ENCODE data around the gene VSIG4.
A peak's percentile ranks its signal among the peaks of the same experiment; 100 is the strongest.
"Not testable (repeated sequence)": the region's sequence is repeated elsewhere in the genome, so short reads cannot be mapped to it uniquely, and the experiment has no call there.

Gene VSIG4, protein sequence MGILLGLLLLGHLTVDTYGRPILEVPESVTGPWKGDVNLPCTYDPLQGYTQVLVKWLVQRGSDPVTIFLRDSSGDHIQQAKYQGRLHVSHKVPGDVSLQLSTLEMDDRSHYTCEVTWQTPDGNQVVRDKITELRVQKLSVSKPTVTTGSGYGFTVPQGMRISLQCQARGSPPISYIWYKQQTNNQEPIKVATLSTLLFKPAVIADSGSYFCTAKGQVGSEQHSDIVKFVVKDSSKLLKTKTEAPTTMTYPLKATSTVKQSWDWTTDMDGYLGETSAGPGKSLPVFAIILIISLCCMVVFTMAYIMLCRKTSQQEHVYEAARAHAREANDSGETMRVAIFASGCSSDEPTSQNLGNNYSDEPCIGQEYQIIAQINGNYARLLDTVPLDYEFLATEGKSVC

DNA sequence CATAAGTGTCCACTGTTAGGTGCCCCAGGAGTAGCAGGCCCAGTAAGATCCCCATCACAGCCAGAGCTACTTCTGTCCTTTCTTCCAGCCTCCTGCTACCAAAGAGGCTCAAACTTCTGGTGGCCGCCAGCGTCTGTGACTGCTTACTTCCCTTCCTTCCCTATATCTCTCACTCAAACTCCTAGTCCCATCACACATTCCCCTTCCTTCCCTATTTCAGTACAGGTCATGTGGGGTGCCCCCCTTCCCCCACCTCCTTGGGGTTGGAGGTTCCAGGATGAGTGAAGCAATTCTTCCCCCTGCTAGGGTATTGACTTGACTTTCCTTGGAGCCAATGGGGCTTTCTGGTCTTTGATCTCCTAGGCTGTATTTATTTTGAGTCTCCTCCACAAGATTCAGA is at the start of gene VSIG4:
Gene VSIG4 (minus strand): TSS at position 137 of the 400 bp plus-strand sequence. CDS start 82 bp downstream, at position 55.
- no peak for DNase-seq (ENCODE audit: low read depth)

DNA sequence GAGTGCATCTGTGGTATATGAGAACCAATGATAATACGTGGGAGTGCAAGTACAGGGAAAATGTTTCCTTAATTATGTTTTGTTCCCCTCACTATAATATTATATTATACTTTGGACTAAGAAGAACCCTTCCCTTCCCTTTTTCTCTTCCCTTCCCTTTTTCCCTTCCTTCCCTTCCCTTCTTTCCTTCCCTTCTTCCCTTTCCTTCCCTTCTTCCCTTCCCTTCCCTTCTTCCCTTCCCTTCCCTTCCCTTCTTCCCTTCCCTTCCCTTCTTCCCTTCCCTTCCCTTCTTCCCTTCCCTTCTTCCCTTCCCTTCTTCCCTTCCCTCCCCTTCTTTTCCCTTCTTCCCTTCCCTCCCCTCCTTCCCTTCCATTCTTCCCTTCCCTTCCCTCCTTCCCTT is 36.9 kb upstream of the VSIG4 start:
- no peak for DNase-seq (ENCODE audit: low read depth)

GRCh38 chrX:66074920-66075879 is 35.3 kb upstream of the VSIG4 start:
- peak; percentile 12 for DNase-seq (ENCODE audit: low read depth)

DNA sequence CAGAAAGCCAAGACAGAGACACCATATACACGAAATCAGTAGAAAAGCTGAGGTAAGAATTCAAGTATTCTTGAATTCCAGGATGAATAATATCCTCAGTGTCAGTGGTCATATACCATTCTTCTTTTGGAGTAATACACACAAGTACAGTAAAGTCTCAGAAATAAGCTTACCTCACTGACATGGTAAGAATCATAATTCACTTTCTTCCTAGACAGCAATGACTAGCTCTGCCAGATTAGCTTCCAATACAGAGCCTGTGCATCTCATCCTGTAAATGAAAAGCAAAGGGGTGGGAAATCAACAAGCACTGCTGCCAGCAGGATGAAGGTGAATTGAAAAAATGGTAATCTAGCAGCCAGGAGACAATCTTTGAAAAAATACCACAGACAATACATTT is 31.2 kb upstream of the VSIG4 start:
- DNase-seq (ENCODE audit: low read depth), result no peak

GRCh38 chrX:66064261-66064660 is 24.4 kb upstream of the VSIG4 start:
- no peak for DNase-seq (ENCODE audit: low read depth)

- not testable (repeated sequence) for DNase-seq (ENCODE audit: low read depth)
Observed at GRCh38 chrX:66057019-66057418, 17.1 kb upstream of the VSIG4 start.

DNA sequence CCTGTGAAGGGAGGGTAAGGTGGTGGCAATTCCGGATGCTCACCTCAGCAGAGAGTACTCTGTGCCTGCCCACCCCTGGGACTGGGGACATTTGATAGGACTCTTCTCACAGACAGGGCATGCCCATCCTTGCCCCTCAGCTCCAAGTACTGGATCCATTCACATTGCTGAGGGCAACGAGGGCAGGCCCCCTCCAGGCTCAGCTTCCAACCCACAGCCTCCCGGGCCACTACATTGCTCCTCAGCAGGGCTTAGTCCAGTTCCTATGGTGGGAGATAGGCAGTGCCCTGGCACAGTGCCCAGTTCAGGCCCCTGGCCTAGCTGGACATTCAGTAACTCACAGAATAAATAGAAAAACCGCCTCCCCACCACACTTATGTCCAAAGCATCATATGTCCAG is 15.1 kb upstream of the VSIG4 start:
- no peak for DNase-seq (ENCODE audit: low read depth)

GRCh38 chrX:66053414-66053813 is 13.5 kb upstream of the VSIG4 start:
- no peak for DNase-seq (ENCODE audit: low read depth)

- no peak for DNase-seq (ENCODE audit: low read depth)
Observed at GRCh38 chrX:66051980-66052379, 12.1 kb upstream of the VSIG4 start.

- DNase-seq (ENCODE audit: low read depth), result no peak
Observed at GRCh38 chrX:66050140-66050569, 10.3 kb upstream of the VSIG4 start.

GRCh38 chrX:66049056-66049455 is 9.2 kb upstream of the VSIG4 start:
- no peak for DNase-seq (ENCODE audit: low read depth)

DNA sequence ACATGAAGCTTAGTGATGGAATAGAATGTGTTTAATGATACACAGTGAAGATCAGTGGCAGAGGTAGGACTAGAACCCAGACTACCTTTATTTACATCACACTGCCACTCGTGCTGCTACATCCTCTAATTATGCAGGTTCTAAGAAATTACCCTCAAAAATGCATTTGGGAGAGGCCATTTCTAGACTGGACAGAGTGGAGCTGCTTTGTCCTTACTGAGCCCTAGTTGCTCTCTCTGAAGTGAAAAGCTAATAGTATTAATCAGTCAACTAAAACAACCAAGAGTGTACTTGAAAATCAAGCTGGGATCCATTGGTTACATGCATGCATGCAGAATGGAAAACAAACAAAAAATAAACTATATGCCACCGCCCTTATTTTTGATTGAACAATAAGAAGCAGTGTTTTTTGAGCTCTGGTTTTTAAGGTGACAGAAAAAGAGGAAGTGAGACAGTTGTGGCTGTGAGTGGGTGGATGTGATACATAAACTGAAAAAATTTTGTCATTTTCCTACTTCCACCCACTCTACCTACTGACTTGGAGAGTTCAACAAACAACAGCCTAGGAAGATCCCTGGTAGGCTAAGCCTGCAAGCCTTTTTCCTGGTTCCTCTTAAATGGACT is 6.8 kb upstream of the VSIG4 start:
- no peak for DNase-seq (ENCODE audit: low read depth)

DNA sequence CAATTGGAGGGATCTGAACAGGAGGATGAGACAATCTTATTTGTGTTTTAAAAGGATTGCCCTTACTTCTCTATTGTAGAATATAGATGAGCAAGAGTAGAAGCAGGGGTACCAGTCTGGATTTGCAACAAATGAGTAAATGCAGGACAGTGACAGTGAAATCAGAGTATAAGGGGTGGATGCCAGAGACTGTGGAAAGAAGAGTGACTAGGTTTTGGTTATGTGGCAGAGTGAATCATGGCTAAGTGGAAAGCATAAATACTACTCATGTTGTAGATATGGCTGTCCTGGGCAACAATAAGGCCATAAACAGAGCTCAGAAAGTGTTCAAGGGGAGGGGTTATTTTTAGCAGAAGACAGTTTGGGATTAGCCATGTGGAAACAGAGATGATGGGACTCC is 6.0 kb upstream of the VSIG4 start:
- DNase-seq (ENCODE audit: low read depth), result no peak

GRCh38 chrX:66043584-66043983 is 3.7 kb upstream of the VSIG4 start:
- DNase-seq (ENCODE audit: low read depth), result no peak

GRCh38 chrX:66042307-66043077 is 2.6 kb upstream of the VSIG4 start:
- DNase-seq (ENCODE audit: low read depth), result no peak

DNA sequence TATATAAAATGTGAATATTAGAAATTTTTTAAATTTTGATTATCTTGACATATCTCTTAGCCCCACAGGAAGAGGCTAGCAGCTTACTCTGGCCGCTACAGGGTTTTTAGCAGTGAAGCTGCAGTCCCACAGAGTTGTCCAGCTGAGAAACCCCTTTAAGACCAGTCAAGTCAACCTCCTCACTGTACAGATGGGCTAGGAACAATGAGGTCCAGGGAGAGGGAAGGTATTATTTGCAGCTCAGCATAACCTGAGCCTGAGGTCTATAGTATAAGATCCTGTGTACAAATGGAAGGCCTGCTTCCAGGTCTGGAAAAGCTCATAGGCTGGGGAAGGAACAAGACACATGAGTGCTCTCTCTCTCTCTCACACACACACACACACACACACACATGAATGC is 1.8 kb downstream of the VSIG4 start:
- no peak for DNase-seq (ENCODE audit: low read depth)

DNA sequence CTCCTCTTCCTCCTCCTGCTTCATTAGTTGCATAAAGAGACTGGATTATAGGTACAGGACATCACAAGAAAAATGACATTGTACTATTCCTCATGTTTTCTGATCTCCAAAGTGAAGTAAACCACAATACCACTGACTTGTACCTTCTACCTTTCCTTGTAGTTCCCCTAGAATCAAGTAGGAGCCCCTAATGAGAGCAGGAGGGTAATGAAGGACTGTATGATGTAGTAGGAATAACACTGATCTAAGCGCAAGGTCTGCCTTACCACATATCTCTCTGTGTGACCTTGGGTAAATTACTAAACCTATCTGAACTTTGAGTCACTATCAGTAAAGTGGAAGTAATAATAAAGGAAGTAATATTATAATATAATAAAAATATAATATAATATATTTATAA is 3.6 kb downstream of the VSIG4 start:
- DNase-seq (ENCODE audit: low read depth), result no peak

DNA sequence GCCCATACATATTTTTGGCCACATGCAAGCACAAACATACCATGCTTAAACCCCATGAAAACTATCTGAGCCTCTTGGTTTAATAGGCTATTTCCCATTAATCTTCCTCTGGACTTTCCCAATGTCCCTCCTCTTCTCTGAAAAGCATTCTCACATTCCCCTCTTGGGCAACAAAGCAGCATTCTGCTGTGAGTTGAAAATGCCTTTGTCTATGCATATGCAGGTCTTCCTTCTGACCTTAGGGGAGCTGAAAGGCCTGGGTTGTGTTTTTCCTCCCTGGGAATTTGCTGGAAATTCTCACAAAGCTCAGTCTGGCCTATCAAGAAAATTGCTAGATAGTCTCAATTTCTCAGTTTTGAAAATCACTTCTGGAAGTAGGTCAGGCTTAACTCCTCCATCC is 4.2 kb downstream of the VSIG4 start:
- DNase-seq (ENCODE audit: low read depth), result no peak

- DNase-seq (ENCODE audit: low read depth), result no peak
Observed at GRCh38 chrX:66030505-66031317, 9.2 kb downstream of the VSIG4 start.

DNA sequence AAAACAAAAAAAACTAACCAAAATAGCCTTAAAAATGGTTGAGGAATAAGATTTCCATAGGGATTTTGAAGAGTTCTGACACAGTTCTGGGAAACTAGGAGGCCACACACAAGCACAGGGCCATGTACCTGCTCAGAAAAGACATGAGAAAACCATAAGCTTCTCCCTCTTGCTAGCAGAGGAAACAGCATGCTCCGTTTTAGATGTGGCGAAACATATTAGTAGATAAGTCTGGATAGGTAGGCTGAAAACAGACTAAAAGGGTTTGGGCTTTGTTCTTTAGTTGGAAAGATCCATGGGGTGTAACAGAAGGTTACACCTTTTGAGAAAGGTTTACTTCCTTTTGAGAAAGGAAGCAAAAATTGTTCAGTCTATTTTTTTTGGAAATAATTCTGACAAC is 10.9 kb downstream of the VSIG4 start:
- DNase-seq (ENCODE audit: low read depth), result no peak

DNA sequence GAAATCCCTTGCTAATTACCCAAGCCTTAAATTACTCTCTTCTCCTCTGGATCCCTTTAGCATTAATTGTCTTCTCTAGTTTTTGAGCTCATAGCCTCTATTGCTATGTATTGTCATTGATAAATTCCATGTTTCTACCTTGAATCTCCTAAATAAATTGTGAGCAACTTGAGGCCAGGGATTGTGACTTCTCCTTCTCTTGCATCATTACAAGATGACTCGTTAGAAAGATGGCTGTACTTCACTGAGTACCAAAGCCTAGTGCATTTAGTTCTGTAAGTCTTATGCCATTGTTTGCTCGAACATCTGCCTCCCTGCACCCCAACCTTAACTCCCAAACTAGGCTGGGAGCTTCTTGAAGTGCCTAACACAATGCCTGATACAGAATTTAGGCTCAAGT is 15.3 kb downstream of the VSIG4 start:
- no peak for DNase-seq (ENCODE audit: low read depth)
